Effector memory CD4-positive, alpha-beta T cell (primary cell): ENCODE measurements around the gene LRMDA.

Experiments used
- DNase-seq, 3 donors: peaks; one replicate each; pipeline ENCODE4 v3.0.0-alpha.2; 2020
- H3K27ac ChIP-seq: 2 replicates; pipeline ENCODE4 v1.7.0; 2013; ENCODE audit warnings: mild to moderate bottlenecking, low read length, moderate library complexity; ENCODE audit not compliant: insufficient read depth, poor library complexity, severe bottlenecking
- H3K27me3 ChIP-seq: replicated peaks from 2 replicates; pipeline ENCODE4 v1.7.0; 2013; ENCODE audit warnings: mild to moderate bottlenecking, low read length; ENCODE audit not compliant: insufficient read depth, control insufficient read depth, poor library complexity, severe bottlenecking
- H3K36me3 ChIP-seq: 2 replicates; pipeline ENCODE4 v1.7.0; 2013; ENCODE audit warnings: mild to moderate bottlenecking, low read length, moderate library complexity; ENCODE audit not compliant: control insufficient read depth, insufficient read depth
- H3K4me1 ChIP-seq: 2 replicates; pipeline ENCODE4 v1.7.0; 2013; ENCODE audit warnings: low read length, mild to moderate bottlenecking; ENCODE audit not compliant: control insufficient read depth, insufficient read depth, poor library complexity, severe bottlenecking
- H3K4me3 ChIP-seq: 2 replicates; pipeline ENCODE4 v1.7.0; 2013; ENCODE audit warnings: low read length, low read depth, mild to moderate bottlenecking; ENCODE audit not compliant: insufficient read depth, poor library complexity, severe bottlenecking
- H3K9me3 ChIP-seq: 2 replicates; pipeline ENCODE4 v1.7.0; 2013; ENCODE audit warnings: mild to moderate bottlenecking, low read length, moderate library complexity; ENCODE audit not compliant: control insufficient read depth

Gene LRMDA

GRCh38 chr10:76265441-76266113 is 834.2 kb downstream of the LRMDA start:
- no peak overlapping the region for H3K27ac ChIP-seq
- no peaks in the 10 kb centered on the region for H3K4me1 ChIP-seq
- H3K4me3 ChIP-seq, result no peak overlapping the region
- no peaks in the 10 kb centered on the region for H3K36me3 ChIP-seq
- no peak for DNase-seq
- H3K27me3 ChIP-seq, result no peaks in the 10 kb centered on the region
- no peaks in the 10 kb centered on the region for H3K9me3 ChIP-seq

DNA sequence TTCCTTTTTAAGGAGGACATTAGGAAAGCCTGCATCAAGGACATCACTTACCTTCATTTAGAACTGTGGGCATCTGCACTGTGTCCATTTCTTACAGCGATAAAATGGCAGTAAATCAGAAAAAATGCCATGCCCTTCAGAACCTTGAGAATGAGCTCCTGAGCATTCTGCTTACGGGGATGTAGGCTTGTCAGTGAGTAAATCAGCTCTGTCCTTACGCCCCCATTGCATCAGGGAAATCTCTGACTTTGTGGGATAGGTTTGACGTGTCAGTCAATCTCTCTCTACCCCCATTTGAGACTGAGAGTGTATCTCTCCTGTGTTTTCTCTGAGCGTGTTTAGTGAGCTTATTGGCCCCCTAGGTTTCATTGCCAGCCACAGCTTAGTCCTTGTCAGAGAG is 837.1 kb downstream of the LRMDA start:
- Histone ChIP-seq H3K9me3 (no peaks in the 10 kb centered on the region), H3K4me3 (no peak overlapping the region), H3K27me3 (no peaks in the 10 kb centered on the region), H3K36me3 (no peaks in the 10 kb centered on the region), H3K27ac (no peak overlapping the region), H3K4me1 (no peaks in the 10 kb centered on the region)
- DNase-seq, result no peak

GRCh38 chr10:76268954-76269353 is 837.5 kb downstream of the LRMDA start:
- Histone ChIP-seq H3K4me3 (no peak overlapping the region), H3K36me3 (no peaks in the 10 kb centered on the region), H3K9me3 (no peaks in the 10 kb centered on the region), H3K27me3 (no peaks in the 10 kb centered on the region), H3K27ac (no peak overlapping the region), H3K4me1 (no peaks in the 10 kb centered on the region)
- no peak for DNase-seq

- Histone ChIP-seq H3K27ac (no peak overlapping the region), H3K27me3 (no peaks in the 10 kb centered on the region), H3K4me1 (no peaks in the 10 kb centered on the region), H3K4me3 (no peak overlapping the region), H3K36me3 (no peaks in the 10 kb centered on the region), H3K9me3 (no peaks in the 10 kb centered on the region)
- DNase-seq, result no peak
Observed at GRCh38 chr10:76270464-76270863, 839.0 kb downstream of the LRMDA start.

DNA sequence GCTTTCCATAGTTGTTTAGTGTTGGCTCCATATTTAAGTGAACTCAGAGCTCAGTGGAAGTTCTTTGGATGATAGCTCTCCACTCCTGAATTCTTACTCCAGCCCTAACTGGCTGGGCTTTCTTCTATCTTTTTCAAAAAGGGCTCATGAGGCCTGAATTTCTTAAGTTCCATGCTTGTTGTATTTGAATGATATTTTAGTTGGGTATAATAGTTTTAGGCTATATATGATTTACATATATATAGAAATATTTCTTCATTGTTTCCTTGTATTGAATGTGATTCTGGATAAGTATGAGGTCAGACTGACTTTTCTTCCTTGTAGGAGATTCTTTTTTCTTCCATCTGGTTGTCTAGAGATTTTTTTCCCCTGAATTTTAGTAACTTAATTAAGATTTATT is 843.5 kb downstream of the LRMDA start:
- Histone ChIP-seq H3K27me3 (no peaks in the 10 kb centered on the region), H3K4me3 (no peak overlapping the region), H3K27ac (no peak overlapping the region), H3K36me3 (no peaks in the 10 kb centered on the region), H3K4me1 (no peaks in the 10 kb centered on the region), H3K9me3 (no peaks in the 10 kb centered on the region)
- DNase-seq, result no peak

DNA sequence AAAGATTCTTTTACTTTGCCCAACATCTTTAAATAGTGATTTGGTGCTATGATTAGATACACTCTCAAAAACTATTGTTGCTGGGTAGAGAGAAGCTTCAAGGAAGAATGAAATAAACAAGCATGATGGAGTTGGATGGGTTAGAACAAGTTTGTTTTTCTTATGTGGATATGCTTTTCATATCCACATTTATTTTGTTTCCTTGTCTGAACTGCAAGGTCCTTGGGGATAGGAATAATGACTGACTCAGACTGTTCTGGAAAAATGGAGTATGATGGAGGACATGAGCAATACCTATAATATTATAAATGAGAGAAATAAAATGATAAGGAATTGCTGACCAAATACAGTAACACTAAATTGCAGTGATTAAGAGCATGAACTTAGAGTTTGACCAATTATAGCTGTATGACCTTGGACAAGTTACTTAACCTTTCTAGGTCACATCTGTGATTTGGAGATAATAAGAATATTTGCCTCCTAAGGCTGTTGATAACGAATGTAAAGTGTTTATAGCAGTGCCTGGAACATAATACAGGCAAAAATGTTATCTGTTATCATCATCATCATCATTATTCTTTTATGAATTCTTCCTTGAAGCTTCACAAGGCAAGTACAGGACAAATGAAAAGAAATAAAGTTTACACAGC is 847.5 kb downstream of the LRMDA start:
- Histone ChIP-seq H3K4me1 (no peaks in the 10 kb centered on the region), H3K36me3 (no peaks in the 10 kb centered on the region), H3K27me3 (no peaks in the 10 kb centered on the region), H3K9me3 (no peaks in the 10 kb centered on the region), H3K27ac (no peak overlapping the region), H3K4me3 (no peak overlapping the region)
- no peak for DNase-seq

GRCh38 chr10:76281659-76282058 is 850.2 kb downstream of the LRMDA start:
- no peak for DNase-seq
- Histone ChIP-seq H3K4me3 (no peak overlapping the region), H3K4me1 (no peaks in the 10 kb centered on the region), H3K27me3 (no peaks in the 10 kb centered on the region), H3K36me3 (no peaks in the 10 kb centered on the region), H3K9me3 (no peaks in the 10 kb centered on the region), H3K27ac (no peak overlapping the region)

GRCh38 chr10:76282061-76283025 is 850.9 kb downstream of the LRMDA start:
- Histone ChIP-seq H3K36me3 (no peaks in the 10 kb centered on the region), H3K9me3 (no peaks in the 10 kb centered on the region), H3K4me3 (no peak overlapping the region), H3K27ac (no peak overlapping the region), H3K27me3 (no peaks in the 10 kb centered on the region), H3K4me1 (no peaks in the 10 kb centered on the region)
- DNase-seq, result no peak

DNA sequence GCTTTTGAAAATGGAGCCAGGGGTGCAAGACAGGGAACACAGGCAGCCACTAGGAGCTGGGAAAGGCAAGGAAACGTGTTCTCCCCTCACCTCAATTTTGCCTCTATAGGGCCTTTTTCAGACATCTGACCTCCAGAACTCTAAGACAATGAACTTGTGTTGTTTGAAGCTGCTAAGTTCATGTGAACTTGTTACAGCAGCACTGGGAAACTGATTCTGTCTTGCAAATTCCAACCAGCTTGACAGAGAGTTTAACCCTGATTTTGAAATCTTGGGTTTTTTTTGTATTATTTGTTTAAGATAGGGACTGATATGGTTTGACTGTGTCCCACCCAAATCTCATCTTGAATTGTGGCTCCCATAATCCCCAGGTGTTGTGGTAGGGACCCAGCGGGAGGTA is 852.9 kb downstream of the LRMDA start:
- Histone ChIP-seq H3K4me3 (no peak overlapping the region), H3K4me1 (no peaks in the 10 kb centered on the region), H3K27ac (no peak overlapping the region), H3K9me3 (no peaks in the 10 kb centered on the region), H3K27me3 (no peaks in the 10 kb centered on the region), H3K36me3 (no peaks in the 10 kb centered on the region)
- DNase-seq, result no peak

DNA sequence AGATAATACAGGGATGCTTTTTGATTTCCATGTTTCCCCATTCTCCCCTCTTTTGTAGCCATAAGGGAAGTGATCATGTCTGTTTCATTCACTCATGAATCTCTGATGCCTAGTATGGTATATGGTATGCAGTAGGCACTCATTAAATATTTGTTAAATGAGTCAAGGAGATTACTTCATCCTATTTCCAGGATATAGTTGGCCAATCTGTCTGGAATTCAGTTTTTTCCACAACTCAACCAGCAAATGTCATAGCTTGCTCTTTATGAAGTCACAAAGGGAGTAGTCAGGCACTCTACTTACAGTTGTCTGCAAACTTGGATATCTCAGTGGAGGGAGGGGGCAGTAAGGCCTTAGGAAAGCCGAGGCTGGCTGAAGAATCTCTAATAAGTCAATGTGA is 853.6 kb downstream of the LRMDA start:
- Histone ChIP-seq H3K36me3 (no peaks in the 10 kb centered on the region), H3K4me1 (no peaks in the 10 kb centered on the region), H3K4me3 (no peak overlapping the region), H3K9me3 (no peaks in the 10 kb centered on the region), H3K27ac (no peak overlapping the region), H3K27me3 (no peaks in the 10 kb centered on the region)
- DNase-seq, result no peak
